ENCODE data around the gene USP7. TPM values are rescaled to one million over a fixed set of nuclear protein-coding genes. Genes with fewer than 3 reads are reported as not detected.
"Not testable (repeated sequence)": the region's sequence is repeated elsewhere in the genome, so short reads cannot be mapped to it uniquely, and the experiment has no call there.

Gene USP7
- total and polyA plus RNA-seq, 2 experiments from 2014 or later, result 38.0 to 40.8 TPM

GRCh38 chr16:8878523-8878911 lies 85.2 kb downstream of the USP7 start:
- Histone ChIP-seq H3K4me2 (peak overlapping the region; percentile 40), H3K79me2 (no peaks in the 10 kb centered on the region), H3K4me1 (ENCODE audit: insufficient read depth) (no peaks in the 10 kb centered on the region), H3K4me3 (no peak overlapping the region), H3K36me3 (replicated peaks; ENCODE audit: insufficient read depth, low read depth) (no peaks in the 10 kb centered on the region), H2AFZ (no peak overlapping the region), H4K20me1 (ENCODE audit: insufficient read depth, poor library complexity, severe bottlenecking) (no peaks in the 10 kb centered on the region), H3K27me3 (no peaks in the 10 kb centered on the region), H3K27ac (peak overlapping the region; percentile 88), H3K9me3 (ENCODE audit: low read depth) (no peaks in the 10 kb centered on the region), H3K9me2 (replicated peaks; ENCODE audit: insufficient read depth) (no peaks in the 10 kb centered on the region)
- whole genome bisulfite sequencing (ENCODE audit: low lambda C conversion rate, missing lambda C conversion rate), result 53% methylated on average over 6 of the region's 6 CpGs
- DNase-seq (ENCODE audit: low spot score), result peak; percentile 72
- TF ChIP-seq EZH2phosphoT487 (IDR thresholded peaks at IDR 0.05; ENCODE audit: low read depth, severe bottlenecking, unreplicated experiment) (no peak), EZH2 (IDR thresholded peaks at IDR 0.05; ENCODE audit: borderline replicate concordance) (no peak)
- TF ChIP-seq, protein P1, sequence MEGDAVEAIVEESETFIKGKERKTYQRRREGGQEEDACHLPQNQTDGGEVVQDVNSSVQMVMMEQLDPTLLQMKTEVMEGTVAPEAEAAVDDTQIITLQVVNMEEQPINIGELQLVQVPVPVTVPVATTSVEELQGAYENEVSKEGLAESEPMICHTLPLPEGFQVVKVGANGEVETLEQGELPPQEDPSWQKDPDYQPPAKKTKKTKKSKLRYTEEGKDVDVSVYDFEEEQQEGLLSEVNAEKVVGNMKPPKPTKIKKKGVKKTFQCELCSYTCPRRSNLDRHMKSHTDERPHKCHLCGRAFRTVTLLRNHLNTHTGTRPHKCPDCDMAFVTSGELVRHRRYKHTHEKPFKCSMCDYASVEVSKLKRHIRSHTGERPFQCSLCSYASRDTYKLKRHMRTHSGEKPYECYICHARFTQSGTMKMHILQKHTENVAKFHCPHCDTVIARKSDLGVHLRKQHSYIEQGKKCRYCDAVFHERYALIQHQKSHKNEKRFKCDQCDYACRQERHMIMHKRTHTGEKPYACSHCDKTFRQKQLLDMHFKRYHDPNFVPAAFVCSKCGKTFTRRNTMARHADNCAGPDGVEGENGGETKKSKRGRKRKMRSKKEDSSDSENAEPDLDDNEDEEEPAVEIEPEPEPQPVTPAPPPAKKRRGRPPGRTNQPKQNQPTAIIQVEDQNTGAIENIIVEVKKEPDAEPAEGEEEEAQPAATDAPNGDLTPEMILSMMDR (IDR thresholded peaks at IDR 0.05; ENCODE audit: poor library complexity), result no peak

GRCh38 chr16:8877894-8878522 lies 85.7 kb downstream of the USP7 start:
- Histone ChIP-seq H3K9me2 (replicated peaks; ENCODE audit: insufficient read depth) (no peaks in the 10 kb centered on the region), H3K27me3 (no peaks in the 10 kb centered on the region), H3K36me3 (replicated peaks; ENCODE audit: insufficient read depth, low read depth) (no peaks in the 10 kb centered on the region), H4K20me1 (ENCODE audit: insufficient read depth, poor library complexity, severe bottlenecking) (no peaks in the 10 kb centered on the region), H3K4me1 (ENCODE audit: insufficient read depth) (no peaks in the 10 kb centered on the region), H3K4me2 (no peak overlapping the region), H3K79me2 (no peaks in the 10 kb centered on the region), H2AFZ (no peak overlapping the region), H3K27ac (peak overlapping the region; percentile 88), H3K4me3 (no peak overlapping the region), H3K9me3 (ENCODE audit: low read depth) (no peaks in the 10 kb centered on the region)
- no peak for DNase-seq (ENCODE audit: low spot score)
- WGBS (ENCODE audit: low lambda C conversion rate, missing lambda C conversion rate), result 72% methylated on average over 8 of the region's 8 CpGs
- TF ChIP-seq EZH2 (IDR thresholded peaks at IDR 0.05; ENCODE audit: borderline replicate concordance), result no peak
- TF ChIP-seq, protein P1 (IDR thresholded peaks at IDR 0.05; ENCODE audit: poor library complexity), result no peak
- TF ChIP-seq EZH2phosphoT487 (IDR thresholded peaks at IDR 0.05; ENCODE audit: low read depth, severe bottlenecking, unreplicated experiment), result no peak

GRCh38 chr16:8875317-8875716 lies 88.4 kb downstream of the USP7 start:
- H3K36me3 ChIP-seq (replicated peaks; ENCODE audit: insufficient read depth, low read depth); H2AFZ ChIP-seq; DNase-seq (ENCODE audit: low spot score); H3K9me3 ChIP-seq (ENCODE audit: low read depth); H3K4me3 ChIP-seq; H3K4me1 ChIP-seq (ENCODE audit: insufficient read depth); H3K4me2 ChIP-seq; H3K79me2 ChIP-seq; H4K20me1 ChIP-seq (ENCODE audit: insufficient read depth, poor library complexity, severe bottlenecking); H3K9me2 ChIP-seq (replicated peaks; ENCODE audit: insufficient read depth); H3K27me3 ChIP-seq; H3K27ac ChIP-seq: not testable (repeated sequence)
- 85% methylated on average over 7 of the region's 7 CpGs for WGBS (ENCODE audit: low lambda C conversion rate, missing lambda C conversion rate)

DNA sequence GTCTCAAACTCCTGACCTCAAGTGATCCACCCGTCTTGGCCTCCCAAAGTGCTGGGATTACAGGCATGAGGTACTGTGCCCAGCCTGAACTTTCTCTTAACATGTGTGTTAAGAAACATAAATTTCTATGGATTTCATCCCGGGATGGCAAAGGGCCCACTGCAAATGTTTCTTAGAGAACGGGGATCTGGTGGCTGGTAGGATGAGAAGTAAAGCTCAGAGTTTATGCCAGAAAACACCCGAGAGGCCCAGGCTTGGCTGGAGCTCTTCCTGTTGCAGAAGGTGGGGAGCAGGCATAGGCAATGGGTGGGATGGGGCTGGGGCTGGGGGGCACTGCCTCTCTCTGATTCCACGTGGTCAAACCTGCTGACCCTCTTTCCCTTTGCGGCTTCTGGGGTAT lies 89.3 kb downstream of the USP7 start:
- Histone ChIP-seq H3K4me2 (no peak overlapping the region), H3K79me2 (no peaks in the 10 kb centered on the region), H3K9me3 (ENCODE audit: low read depth) (no peaks in the 10 kb centered on the region), H3K4me1 (ENCODE audit: insufficient read depth) (peaks cover 15% of the 10 kb centered on the region), H2AFZ (no peak overlapping the region), H3K27ac (peak overlapping the region; percentile 26), H3K9me2 (replicated peaks; ENCODE audit: insufficient read depth) (no peaks in the 10 kb centered on the region), H3K27me3 (no peaks in the 10 kb centered on the region), H3K36me3 (replicated peaks; ENCODE audit: insufficient read depth, low read depth) (no peaks in the 10 kb centered on the region), H3K4me3 (no peak overlapping the region), H4K20me1 (ENCODE audit: insufficient read depth, poor library complexity, severe bottlenecking) (no peaks in the 10 kb centered on the region)
- WGBS (ENCODE audit: low lambda C conversion rate, missing lambda C conversion rate), result 64% methylated on average over 6 of the region's 6 CpGs
- DNase-seq (ENCODE audit: low spot score), result peak; percentile 46
- TF ChIP-seq EZH2 (IDR thresholded peaks at IDR 0.05; ENCODE audit: borderline replicate concordance) (no peak), EZH2phosphoT487 (IDR thresholded peaks at IDR 0.05; ENCODE audit: low read depth, severe bottlenecking, unreplicated experiment) (no peak)
- TF ChIP-seq, protein P1 (IDR thresholded peaks at IDR 0.05; ENCODE audit: poor library complexity), result no peak

DNA sequence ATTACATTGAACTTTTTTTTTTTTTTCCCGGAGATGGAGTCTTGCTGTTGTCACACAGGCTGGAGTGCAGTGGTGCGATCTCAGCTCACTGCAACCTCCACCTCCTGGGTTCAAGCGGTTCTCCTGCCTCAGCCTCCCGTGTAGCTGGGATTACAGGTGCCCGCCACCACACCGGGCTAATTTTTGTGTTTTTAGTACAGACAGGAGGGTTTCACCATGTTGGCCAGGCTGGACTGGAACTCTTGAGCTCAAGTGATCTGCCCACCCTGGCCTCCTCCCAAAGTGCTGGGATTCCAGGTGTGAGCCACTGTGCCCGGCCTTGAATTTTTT lies 89.9 kb downstream of the USP7 start:
- H3K9me3 ChIP-seq (ENCODE audit: low read depth); H3K27me3 ChIP-seq; H3K36me3 ChIP-seq (replicated peaks; ENCODE audit: insufficient read depth, low read depth); DNase-seq (ENCODE audit: low spot score); H3K4me3 ChIP-seq; H4K20me1 ChIP-seq (ENCODE audit: insufficient read depth, poor library complexity, severe bottlenecking); H3K9me2 ChIP-seq (replicated peaks; ENCODE audit: insufficient read depth); H3K79me2 ChIP-seq; H2AFZ ChIP-seq; H3K4me2 ChIP-seq: not testable (repeated sequence)
- H3K27ac ChIP-seq, result peak overlapping the region; percentile 16
- peaks cover 15% of the 10 kb centered on the region for H3K4me1 ChIP-seq (ENCODE audit: insufficient read depth)
- WGBS (ENCODE audit: low lambda C conversion rate, missing lambda C conversion rate), result 97% methylated on average over 7 of the region's 7 CpGs

Measured in hepatocyte (in vitro differentiated cells).